SH-SY5Y (cell line): Measurements from ENCODE around the gene ALG14.

Experiments
- GATA2 ChIP-seq: IDR thresholded peaks from 2 replicates; pipeline ENCODE4 v1.6.1; 2011; ENCODE audit warnings: mild to moderate bottlenecking, low read depth, low read length
- GATA3 ChIP-seq: IDR thresholded peaks from 2 replicates; pipeline ENCODE4 v1.6.1; 2011; ENCODE audit warnings: low read depth, mild to moderate bottlenecking, low read length, moderate library complexity

- no peak for TF ChIP-seq GATA2
- TF ChIP-seq GATA3 = no peak
These were observed 17.0 kb upstream of the ALG14 start for GRCh38 chr1:95089650-95090287.
